Heart right ventricle (tissue), 16 donors: ENCODE measurements around the gene NDUFB8. TPM values are rescaled to one million over a fixed set of nuclear protein-coding genes. Genes with fewer than 3 reads are reported as not detected.

Experiments
- ATAC-seq, 8 donors: fragments of 200-7000 bp; cut with Tn5 transposase; one replicate each; pipeline ENCODE4 v1.9.1; 2020; ENCODE audit warnings: mild to moderate bottlenecking in 8 of 8, moderate library complexity in 8 of 8, moderate number of reproducible peaks in 1 of 8
- DNase-seq, 2 donors: peaks; one replicate each; pipeline ENCODE4 v3.0.0-alpha.2; 2020
- H3K27ac ChIP-seq, 10 donors: fragments of 200-600 bp; sonication (generic) in 2 of 10; one replicate each; pipeline versions ENCODE4 v1.5.0 to v1.8.0; 2020 to 2022; ENCODE audit warnings: mild to moderate bottlenecking in 3 of 10
- H3K27me3 ChIP-seq, 7 donors: fragments of 200-600 bp; one replicate each; pipeline ENCODE4 v1.8.0; 2021 to 2022; ENCODE audit warnings: mild to moderate bottlenecking in 2 of 7
- H3K36me3 ChIP-seq, 9 donors: fragments of 200-600 bp; sonication (generic) in 1 of 9; one replicate each; pipeline versions ENCODE4 v1.5.0 to v1.8.0; 2020 to 2022; ENCODE audit warnings: mild to moderate bottlenecking in 2 of 9
- H3K4me1 ChIP-seq, 9 donors: fragments of 200-600 bp; sonication (generic) in 1 of 9; one replicate each; pipeline versions ENCODE4 v1.5.0 to v1.8.0; 2020 to 2022; ENCODE audit warnings: mild to moderate bottlenecking in 4 of 9
- H3K4me3 ChIP-seq, 10 donors: fragments of 200-600 bp; sonication (generic) in 2 of 10; one replicate each; pipeline versions ENCODE4 v1.5.0 to v1.8.0; 2020 to 2022; ENCODE audit warnings: mild to moderate bottlenecking in 7 of 10, moderate library complexity in 2 of 10
- H3K9me3 ChIP-seq, 11 donors: fragments of 200-600 bp in 10 of 11; sonication (generic) in 2 of 11; one replicate each; pipeline versions ENCODE4 v1.5.0 to v1.8.0; 2013 to 2022; ENCODE audit warnings: mild to moderate bottlenecking in 2 of 11, control low read depth in 1 of 11, moderate library complexity in 1 of 11
- WGBS, 2 donors: extraction: QIAGEN DNeasy Blood & Tissue Kit; methylation state at CpG; one replicate each; pipeline ENCODE4 v1.1.7; 2013; ENCODE audit warnings: inconsistent platforms in 1 of 2; 5-methylcytosine and 5-hydroxymethylcytosine counted together
- intact Hi-C, 10 donors: fragments of 100-400 bp; cut with DNase I; formaldehyde crosslinking; loops; one replicate each; pipeline versions ENCODE4 v1.11.1 to v1.14.2; 2022
- polyA plus RNA-seq, 2 donors: library from polyadenylated mRNA; stranded (reverse); fragments of 200-250 nt; gene quantifications; one replicate each; pipeline ENCODE4 v1.2.3, GENCODE V29; 2013
- total RNA-seq, 10 donors: library from RNA; stranded (reverse); fragmentation: NEBNext Ultra II Directional in 3 of 10; extraction: Animal tissue kit (Norgen Biotek cat#: 25700) in 3 of 10; gene quantifications; one replicate each; pipeline versions ENCODE4 v1.2.1 to v1.2.4, GENCODE V29; 2021 to 2023
- TF ChIP-seq, protein P1 (sequence below), 9 donors: fragments of 200-600 bp; sonication (generic) in 2 of 9; IDR thresholded peaks; one replicate each; pipeline versions ENCODE4 v1.5.0 to v1.8.0; 2021 to 2022; ENCODE audit warnings: antibody characterized with exemption in 9 of 9, mild to moderate bottlenecking in 5 of 9, moderate library complexity in 1 of 9
- donor health status: Arrhythmogenic right ventricular cardiomyopathy.
- donor health status: ischemic (EF 13 %, LVEDD 7.1; RV severe dilation, severe dysfunction).
- donor health status: healthy with polysubstance abuse.
- donor health status: DM: no; HTN: yes; CAD: no.
- donor health status: DM: no; HTN: no; CAD: no.
- donor health status: ischemic (EF 25% LVEDD 6.9; RV normal size, moderate dysfunction).
- donor health status: ischemic (EF 25% LVEDD 5.7; RV mildly dilated, moderate dysfunction).
- donor health status: healthy.
- donor health status: DM: yes; HTN: yes; CAD: no.
- donor health status: Ischemic cardiomyopathy.
- donor health status: ischemic (EF 35%, LVEDD 5.7; RV mildly dilated, moderate dysfunction).
- donor health status: nonischemic (EF 11% LVEDD 7.7; RV severe dilation, severe dysfunction).
- donor health status: DM: yes; HTN: yes; CAD: no.
- donor health status: PGD.
- donor health status: ischemic (EF 29% LVEDD 5.4; RV normal size, mild dysfunction).
- donor health status: nonischemic (EF 23%, LVEDD 6.1; RV moderate dilation, normal function).

The NDUFB8 gene
- total and polyA plus RNA-seq, 12 donors, result 321 to 915 (median 435) TPM

DNA sequence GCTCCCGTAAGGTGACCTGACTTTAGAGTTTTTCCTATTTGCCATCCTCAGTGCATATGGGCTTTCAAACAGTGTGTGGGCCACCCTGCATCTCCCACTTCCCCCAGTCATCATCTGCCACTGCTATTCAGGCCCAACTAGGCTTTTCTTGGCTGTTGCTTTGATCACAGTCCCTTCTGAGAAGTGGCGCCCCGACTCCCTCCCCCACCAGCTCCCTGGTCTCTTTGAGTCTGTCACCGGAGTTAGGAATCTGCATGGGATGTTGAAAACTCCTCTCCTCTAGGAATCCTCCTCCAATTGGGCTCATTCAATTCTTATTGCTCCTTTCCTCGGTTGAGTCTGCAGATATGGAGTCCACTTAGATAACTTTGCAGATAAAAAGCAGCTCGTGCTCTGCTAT lies 38.2 kb upstream of the NDUFB8 start:
- H3K4me1 ChIP-seq, result peaks cover 0 to under 1% (median 0%) of the 10 kb centered on the region in 9 donors
- DNase-seq (no peak), ATAC-seq (no peak)
- H3K9me3 ChIP-seq, result no peaks in the 10 kb centered on the region
- H3K27ac ChIP-seq, result no peak overlapping the region
- intact Hi-C loops, result loop anchor here in 9 of 10 donors (5.0 to 10.0 kb wide), 5 partner anchors 167 to 317 kb away; partner anchors contain the start of gene PAX2 (in 3 of the 9)
- H3K27me3 ChIP-seq, result peaks cover 0 to 96% (median 92%) of the 10 kb centered on the region in 7 donors
- 15 to 16% methylated on average over 6 of the region's 6 CpGs for WGBS, 2 donors
- H3K4me3 ChIP-seq, result no peak overlapping the region
- no peaks in the 10 kb centered on the region for H3K36me3 ChIP-seq
- TF ChIP-seq, protein P1, sequence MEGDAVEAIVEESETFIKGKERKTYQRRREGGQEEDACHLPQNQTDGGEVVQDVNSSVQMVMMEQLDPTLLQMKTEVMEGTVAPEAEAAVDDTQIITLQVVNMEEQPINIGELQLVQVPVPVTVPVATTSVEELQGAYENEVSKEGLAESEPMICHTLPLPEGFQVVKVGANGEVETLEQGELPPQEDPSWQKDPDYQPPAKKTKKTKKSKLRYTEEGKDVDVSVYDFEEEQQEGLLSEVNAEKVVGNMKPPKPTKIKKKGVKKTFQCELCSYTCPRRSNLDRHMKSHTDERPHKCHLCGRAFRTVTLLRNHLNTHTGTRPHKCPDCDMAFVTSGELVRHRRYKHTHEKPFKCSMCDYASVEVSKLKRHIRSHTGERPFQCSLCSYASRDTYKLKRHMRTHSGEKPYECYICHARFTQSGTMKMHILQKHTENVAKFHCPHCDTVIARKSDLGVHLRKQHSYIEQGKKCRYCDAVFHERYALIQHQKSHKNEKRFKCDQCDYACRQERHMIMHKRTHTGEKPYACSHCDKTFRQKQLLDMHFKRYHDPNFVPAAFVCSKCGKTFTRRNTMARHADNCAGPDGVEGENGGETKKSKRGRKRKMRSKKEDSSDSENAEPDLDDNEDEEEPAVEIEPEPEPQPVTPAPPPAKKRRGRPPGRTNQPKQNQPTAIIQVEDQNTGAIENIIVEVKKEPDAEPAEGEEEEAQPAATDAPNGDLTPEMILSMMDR (IDR thresholded peaks at IDR 0.05), result no peak

DNA sequence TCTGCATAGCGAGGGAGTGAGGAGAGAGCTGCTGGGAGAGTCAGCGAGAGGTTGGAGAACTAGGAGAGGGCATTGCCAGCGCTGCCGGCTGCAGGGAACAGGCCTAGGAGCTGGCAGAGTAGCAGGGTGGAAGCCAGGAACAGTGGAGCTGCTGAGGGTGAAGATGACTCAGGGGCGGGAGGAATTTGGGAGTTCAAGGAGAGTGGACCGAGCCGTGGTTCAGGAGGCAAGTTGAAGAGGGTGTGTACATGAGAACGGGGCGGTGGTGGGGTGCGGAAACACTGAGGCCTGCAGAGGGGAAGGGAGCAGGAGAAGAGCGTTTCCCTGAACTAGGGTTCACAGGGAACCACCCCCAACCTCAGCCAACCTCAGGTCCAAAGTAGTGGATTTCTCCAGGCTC lies 37.6 kb upstream of the NDUFB8 start:
- Histone ChIP-seq H3K4me1 (peaks cover 0 to 6% (median 5%) of the 10 kb centered on the region in 9 donors), H3K36me3 (no peaks in the 10 kb centered on the region), H3K4me3 (no peak overlapping the region), H3K9me3 (no peaks in the 10 kb centered on the region), H3K27me3 (peaks cover 0 to 96% (median 94%) of the 10 kb centered on the region in 7 donors), H3K27ac (no peak overlapping the region)
- intact Hi-C loops, result loop anchor here in 9 of 10 donors (5.0 to 10.0 kb wide), 5 partner anchors 168 to 318 kb away; partner anchors contain the start of gene PAX2 (in 3 of the 9)
- WGBS, 2 donors, result 36 to 45% methylated on average over 11 of the region's 11 CpGs
- TF ChIP-seq, protein P1 (IDR thresholded peaks at IDR 0.05), result no peak
- DNase-seq (no peak), ATAC-seq (no peak)

DNA sequence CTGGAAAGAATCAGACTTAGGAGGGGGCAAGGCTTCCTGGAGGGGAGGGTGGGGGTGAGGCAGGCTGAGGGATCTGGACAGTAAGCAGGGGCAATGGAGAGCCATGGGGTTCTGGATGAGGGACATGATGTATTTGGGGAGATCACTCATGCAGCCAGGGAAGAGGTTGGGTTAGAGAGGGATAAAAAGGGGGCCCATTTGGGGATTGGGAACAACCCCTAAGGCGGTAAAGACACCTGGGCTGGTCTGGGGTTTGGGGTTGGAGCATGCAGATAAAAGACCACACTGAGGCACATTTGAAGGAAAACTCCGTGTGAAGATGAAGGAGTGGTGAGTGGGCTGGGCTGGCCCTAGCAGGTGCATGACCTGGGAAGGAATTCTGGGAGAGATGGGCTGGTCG lies 36.9 kb upstream of the NDUFB8 start:
- no peak for DNase-seq
- H3K27me3 ChIP-seq, result peaks cover 1 to 96% (median 92%) of the 10 kb centered on the region in 7 donors
- no peak overlapping the region for H3K4me3 ChIP-seq
- no peaks in the 10 kb centered on the region for H3K9me3 ChIP-seq
- TF ChIP-seq, protein P1 (IDR thresholded peaks at IDR 0.05), result no peak
- peaks cover 0 to 13% (median 11%) of the 10 kb centered on the region in 9 donors for H3K4me1 ChIP-seq
- intact Hi-C loops, result loop anchor here in 9 of 10 donors (5.0 to 10.0 kb wide), 5 partner anchors 168 to 318 kb away; partner anchors contain the start of gene PAX2 (in 3 of the 9)
- H3K36me3 ChIP-seq, result no peaks in the 10 kb centered on the region
- no peak overlapping the region for H3K27ac ChIP-seq
- whole genome bisulfite sequencing, 2 donors, result 58 to 62% methylated on average over 3 of the region's 3 CpGs
- ATAC-seq, result no peak

DNA sequence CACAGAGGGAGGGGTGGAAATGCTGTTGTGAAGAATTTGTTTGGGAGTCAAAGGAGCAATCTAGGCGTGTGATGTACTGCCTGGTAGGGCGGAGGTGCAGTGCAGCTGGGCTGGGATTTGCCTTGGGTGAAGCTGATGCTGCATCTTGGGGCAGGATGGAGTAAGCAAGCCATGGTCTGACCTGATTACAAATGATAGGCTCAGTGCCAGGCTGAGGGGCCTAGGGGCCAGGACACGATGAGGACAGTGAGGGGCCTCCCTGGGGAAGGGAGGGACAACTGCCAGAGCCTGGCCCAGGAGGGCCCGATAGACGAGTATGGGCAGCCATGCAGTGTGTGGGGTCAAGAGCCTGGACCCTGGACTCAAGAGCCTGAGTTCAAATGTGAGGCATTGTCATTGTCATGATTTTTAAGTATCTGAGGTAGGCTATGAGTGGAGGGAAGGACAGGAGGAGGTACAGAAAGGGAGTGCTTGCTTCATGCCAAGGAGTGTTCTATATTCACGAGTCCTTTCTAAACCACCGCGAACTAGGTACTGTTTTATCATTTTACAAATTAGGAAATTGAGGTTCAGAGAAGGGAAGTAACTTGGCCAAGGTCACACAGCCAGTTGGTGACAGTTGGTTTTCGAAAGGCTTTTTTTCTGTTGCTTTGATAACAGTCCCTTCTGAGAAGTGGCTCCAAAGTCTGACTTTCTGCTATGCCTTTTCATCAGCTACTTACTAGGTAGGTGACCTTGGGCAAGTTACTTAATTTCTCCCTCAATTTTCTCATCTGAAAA lies 35.7 kb upstream of the NDUFB8 start:
- TF ChIP-seq, protein P1 (IDR thresholded peaks at IDR 0.05), result no peak
- peaks cover 0 to 2% (median 0%) of the 10 kb centered on the region in 9 donors for H3K36me3 ChIP-seq
- no peaks in the 10 kb centered on the region for H3K9me3 ChIP-seq
- H3K4me1 ChIP-seq, result peaks cover 0 to 15% (median 12%) of the 10 kb centered on the region in 9 donors
- DNase-seq, result no peak
- intact Hi-C loops, result loop anchor here in 9 of 10 donors (5.0 to 10.0 kb wide), 5 partner anchors 169 to 319 kb away; partner anchors contain the start of gene PAX2 (in 3 of the 9)
- H3K4me3 ChIP-seq, result no peak overlapping the region
- WGBS, 2 donors, result 69% methylated on average over 9 of the region's 9 CpGs
- no peak for ATAC-seq
- H3K27ac ChIP-seq, result no peak overlapping the region
- peaks cover 6 to 89% (median 85%) of the 10 kb centered on the region in 7 donors for H3K27me3 ChIP-seq
